B cell (primary cell): Measurements from ENCODE around the gene ITGB1BP1.

Experiments
- EZH2 ChIP-seq: IDR thresholded peaks from 2 replicates; pipeline ENCODE4 v1.6.1; 2012; ENCODE audit warnings: borderline replicate concordance, low read depth, mild to moderate bottlenecking, moderate library complexity, low read length; ENCODE audit not compliant: insufficient read depth, poor library complexity, severe bottlenecking
- TF ChIP-seq, protein P1 (sequence below): fragments of 200-600 bp; IDR thresholded peaks from one replicate; pipeline ENCODE4 v1.8.0; 2022; ENCODE audit warnings: antibody characterized with exemption, mild to moderate bottlenecking

DNA sequence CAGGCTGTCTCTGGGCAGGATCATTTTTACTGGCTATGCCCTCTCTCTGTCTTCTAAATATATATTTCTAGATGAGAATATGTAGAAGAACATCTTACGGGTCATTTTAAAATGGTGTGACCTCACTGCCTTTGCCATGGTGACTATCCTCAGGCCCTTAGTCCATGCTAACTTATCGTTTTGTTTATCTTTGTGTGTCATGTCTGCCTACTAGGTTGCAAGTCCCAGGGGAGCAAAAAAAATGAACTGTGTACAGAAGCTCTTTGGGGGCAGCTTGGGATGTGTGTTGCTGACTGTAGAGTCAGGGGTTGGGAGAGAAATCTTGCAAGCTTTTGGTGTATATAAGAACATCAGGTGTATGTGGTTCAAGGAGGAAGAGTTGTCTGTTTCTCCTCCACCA is 11.2 kb upstream of the ITGB1BP1 start:
- TF ChIP-seq, protein P1, sequence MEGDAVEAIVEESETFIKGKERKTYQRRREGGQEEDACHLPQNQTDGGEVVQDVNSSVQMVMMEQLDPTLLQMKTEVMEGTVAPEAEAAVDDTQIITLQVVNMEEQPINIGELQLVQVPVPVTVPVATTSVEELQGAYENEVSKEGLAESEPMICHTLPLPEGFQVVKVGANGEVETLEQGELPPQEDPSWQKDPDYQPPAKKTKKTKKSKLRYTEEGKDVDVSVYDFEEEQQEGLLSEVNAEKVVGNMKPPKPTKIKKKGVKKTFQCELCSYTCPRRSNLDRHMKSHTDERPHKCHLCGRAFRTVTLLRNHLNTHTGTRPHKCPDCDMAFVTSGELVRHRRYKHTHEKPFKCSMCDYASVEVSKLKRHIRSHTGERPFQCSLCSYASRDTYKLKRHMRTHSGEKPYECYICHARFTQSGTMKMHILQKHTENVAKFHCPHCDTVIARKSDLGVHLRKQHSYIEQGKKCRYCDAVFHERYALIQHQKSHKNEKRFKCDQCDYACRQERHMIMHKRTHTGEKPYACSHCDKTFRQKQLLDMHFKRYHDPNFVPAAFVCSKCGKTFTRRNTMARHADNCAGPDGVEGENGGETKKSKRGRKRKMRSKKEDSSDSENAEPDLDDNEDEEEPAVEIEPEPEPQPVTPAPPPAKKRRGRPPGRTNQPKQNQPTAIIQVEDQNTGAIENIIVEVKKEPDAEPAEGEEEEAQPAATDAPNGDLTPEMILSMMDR, result no peak
- no peak for TF ChIP-seq EZH2
